ENCODE results near the gene SPNS2. TPM values are rescaled to one million over a fixed set of nuclear protein-coding genes. Genes with fewer than 3 reads are reported as not detected.
A peak's percentile ranks its signal among the peaks of the same experiment; 100 is the strongest.

SPNS2 gene
- total RNA-seq, 2 donors from 2014 or later = 7.2 to 16.8 TPM

DNA sequence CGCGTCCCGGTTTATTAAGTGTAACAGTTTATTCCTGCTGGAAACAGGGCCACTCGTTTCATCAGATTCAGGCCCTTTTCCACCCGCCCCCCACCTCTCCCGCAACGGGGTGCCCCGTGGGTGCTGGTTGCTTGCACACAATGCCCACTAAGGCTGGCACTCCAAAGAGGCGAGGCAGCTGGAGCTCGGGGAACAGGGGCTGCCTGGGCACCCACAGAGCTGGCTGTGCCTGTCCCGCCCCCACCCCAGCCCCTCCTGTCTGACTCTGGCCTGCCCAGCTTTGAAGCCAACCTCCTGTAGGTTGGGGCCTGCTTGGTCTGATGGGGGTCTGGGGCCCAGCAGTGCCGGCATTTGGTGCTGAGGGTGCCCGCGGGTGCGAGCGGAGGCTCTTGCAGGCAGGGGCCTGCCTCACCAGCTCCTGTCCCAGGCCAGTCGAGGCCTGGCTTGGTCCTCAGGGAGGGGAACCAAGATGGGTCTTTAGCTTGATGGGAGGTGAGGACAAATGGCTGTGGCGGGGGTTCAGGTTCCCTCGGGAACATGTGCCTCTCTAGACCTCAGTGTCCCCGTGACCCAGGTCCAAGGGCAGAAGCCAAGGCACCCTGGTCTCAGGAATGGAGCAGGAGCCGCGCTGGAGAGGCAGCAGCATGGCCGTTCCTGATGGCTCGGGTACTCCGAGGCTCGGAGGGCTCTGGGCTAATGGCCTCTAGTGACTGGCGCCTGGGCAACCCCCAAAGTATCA, 36.4 kb downstream of the SPNS2 start:
- Histone ChIP-seq H3K9me3 (no peaks in the 10 kb centered on the region), H3K36me3 (peaks cover 26% of the 10 kb centered on the region), H3K4me3 (no peak overlapping the region), H3K4me1 (peaks cover 0 to 85% of the 10 kb centered on the region in 2 donors), H3K27ac (peak overlapping the region; percentile 49 to 51), H3K27me3 (no peaks in the 10 kb centered on the region)
- TF ChIP-seq, protein P1, sequence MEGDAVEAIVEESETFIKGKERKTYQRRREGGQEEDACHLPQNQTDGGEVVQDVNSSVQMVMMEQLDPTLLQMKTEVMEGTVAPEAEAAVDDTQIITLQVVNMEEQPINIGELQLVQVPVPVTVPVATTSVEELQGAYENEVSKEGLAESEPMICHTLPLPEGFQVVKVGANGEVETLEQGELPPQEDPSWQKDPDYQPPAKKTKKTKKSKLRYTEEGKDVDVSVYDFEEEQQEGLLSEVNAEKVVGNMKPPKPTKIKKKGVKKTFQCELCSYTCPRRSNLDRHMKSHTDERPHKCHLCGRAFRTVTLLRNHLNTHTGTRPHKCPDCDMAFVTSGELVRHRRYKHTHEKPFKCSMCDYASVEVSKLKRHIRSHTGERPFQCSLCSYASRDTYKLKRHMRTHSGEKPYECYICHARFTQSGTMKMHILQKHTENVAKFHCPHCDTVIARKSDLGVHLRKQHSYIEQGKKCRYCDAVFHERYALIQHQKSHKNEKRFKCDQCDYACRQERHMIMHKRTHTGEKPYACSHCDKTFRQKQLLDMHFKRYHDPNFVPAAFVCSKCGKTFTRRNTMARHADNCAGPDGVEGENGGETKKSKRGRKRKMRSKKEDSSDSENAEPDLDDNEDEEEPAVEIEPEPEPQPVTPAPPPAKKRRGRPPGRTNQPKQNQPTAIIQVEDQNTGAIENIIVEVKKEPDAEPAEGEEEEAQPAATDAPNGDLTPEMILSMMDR (IDR thresholded peaks at IDR 0.05) = no peak
- no peak for DNase-seq (ENCODE audit: low spot score)

DNA sequence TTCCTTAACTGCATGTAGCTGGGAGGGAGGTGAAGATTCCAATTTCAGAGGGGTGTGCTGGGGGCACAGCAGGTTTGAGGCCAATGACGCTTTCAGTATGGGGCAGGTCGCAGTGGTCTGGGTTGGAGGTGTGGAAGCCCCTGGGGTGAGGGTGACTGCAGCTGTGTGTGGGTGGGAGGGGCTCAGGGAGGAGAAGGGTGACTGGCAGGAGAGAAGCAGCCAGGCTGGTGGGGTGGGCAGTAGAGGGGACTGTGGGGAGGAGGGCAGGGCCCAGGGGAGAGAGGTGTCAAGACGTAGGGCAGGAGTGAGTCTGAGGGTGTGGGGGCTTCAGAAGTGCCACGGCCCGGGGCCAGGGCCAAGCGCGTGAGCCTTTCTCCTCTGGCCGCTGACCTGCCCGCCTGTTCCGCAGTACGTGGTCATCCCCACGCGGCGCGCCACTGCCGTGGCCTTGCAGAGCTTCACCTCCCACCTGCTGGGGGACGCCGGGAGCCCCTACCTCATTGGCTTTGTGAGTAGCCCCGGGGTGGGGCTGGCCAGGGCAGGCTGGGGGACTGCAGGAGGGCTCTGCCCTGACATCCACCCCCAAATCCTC, 37.1 kb downstream of the SPNS2 start:
- Histone ChIP-seq H3K4me1 (peaks cover 0 to 84% of the 10 kb centered on the region in 2 donors), H3K36me3 (peaks cover 31% of the 10 kb centered on the region), H3K27ac (peak overlapping the region; percentile 26 to 54), H3K9me3 (no peaks in the 10 kb centered on the region), H3K4me3 (peak overlapping the region in 1 of 2 donors; percentile 0), H3K27me3 (no peaks in the 10 kb centered on the region)
- TF ChIP-seq, protein P1 (IDR thresholded peaks at IDR 0.05) = no peak
- DNase-seq (ENCODE audit: low spot score) = no peak

DNA sequence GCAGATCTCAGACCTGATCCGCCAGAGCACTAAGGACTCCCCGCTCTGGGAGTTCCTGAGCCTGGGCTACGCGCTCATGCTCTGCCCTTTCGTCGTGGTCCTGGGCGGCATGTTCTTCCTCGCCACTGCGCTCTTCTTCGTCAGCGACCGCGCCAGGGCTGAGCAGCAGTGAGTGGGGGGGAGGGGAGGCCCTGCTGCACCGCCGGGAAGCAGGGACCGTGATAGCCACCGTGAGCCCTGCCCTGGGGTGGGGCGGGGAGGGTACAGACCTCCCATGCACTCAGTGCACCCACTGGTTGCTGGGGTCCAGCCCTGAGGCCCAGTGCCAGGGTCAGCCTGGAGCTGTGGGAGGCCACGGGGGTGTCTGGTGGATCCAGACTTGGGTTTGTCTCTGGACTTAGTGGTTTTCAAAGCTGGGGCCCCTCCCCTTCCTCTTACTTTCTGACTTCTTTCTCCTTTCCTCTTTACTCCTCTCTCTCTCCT, 37.6 kb downstream of the SPNS2 start:
- Histone ChIP-seq H3K27ac (peak overlapping the region; percentile 26 to 54), H3K27me3 (no peaks in the 10 kb centered on the region), H3K4me1 (peaks cover 0 to 79% of the 10 kb centered on the region in 2 donors), H3K36me3 (peaks cover 37% of the 10 kb centered on the region), H3K4me3 (peak overlapping the region in 1 of 2 donors; percentile 0), H3K9me3 (no peaks in the 10 kb centered on the region)
- DNase-seq (ENCODE audit: low spot score) = no peak
- TF ChIP-seq, protein P1 (IDR thresholded peaks at IDR 0.05) = no peak

DNA sequence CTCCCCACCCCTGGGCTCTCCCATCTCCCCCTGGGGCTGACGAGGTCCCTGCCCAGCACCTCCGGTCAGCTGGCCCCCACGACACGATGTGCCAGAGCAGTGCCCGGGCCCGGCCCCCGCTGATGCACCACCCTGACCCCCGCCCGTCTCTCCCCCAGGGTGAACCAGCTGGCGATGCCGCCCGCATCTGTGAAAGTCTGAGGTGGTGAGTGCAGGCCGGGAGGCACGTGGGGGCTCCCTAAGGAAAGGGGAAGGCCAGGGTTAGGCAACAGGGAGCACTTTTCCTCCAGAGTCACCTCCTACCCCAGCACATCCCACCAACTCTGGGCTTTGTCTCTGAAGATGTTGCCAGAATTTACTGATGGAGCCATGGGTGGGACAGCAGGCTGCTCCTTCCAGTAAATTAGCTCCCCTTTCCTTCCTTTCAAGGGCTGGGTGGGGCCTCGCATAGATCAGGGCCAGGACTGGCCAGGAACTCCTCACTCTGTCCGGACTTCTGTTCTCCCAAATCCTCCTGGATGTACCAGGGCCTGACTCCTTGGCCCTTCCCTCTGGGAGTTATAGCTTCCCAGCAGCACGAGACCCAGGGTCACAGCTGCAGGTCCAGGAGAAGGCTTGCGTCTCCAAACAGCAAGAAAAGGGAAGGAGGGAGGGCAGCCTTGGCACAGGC, 38.2 kb downstream of the SPNS2 start:
- DNase-seq (ENCODE audit: low spot score) = peak; percentile 73

DNA sequence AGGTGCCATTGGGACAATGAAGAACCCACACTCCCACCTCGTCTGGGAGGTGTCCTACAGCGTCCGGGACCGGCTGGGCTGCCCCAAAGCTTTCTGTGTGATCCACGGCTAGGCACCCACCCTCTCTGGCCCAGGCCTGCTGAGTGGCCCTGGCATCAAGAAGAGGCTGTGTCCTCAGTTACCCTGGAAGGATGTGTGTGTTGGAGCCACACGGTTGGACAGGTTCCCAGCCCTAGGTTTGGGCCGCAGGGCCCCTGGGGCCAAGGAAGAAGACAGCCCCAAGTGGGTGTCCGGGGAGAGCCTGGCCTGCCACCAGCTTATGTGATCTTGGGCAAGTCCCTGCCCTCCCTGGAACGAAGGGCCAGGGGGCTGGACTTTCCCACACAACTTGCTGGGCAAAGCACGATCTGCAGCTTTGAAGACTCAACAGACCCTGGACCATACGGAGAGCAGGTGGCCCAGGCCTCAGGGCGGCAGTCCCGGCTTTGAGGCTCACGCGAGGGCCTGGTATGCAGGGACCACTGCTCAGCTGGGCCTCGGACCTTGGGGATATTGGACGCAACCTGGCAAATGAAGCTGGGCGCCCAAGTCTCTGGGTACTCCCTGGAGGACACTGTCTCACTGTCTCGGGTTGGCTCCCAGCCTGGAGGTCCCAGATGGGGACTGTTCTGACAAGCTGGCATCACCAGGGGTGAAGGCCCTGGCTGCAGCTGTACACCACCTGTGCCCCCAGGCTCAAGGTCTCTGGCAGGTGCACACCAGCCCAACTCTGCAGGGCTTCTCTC, 39.0 kb downstream of the SPNS2 start:
- no peak for DNase-seq (ENCODE audit: low spot score)
- TF ChIP-seq, protein P1 (IDR thresholded peaks at IDR 0.05) = no peak
- H3K36me3 ChIP-seq = peaks cover 50% of the 10 kb centered on the region
- H3K4me1 ChIP-seq = peaks cover 0 to 84% of the 10 kb centered on the region in 2 donors
- no peaks in the 10 kb centered on the region for H3K9me3 ChIP-seq
- H3K27ac ChIP-seq = peak overlapping the region; percentile 54 to 56
- no peak overlapping the region for H3K4me3 ChIP-seq
- H3K27me3 ChIP-seq = no peaks in the 10 kb centered on the region

More for the DNA sequence above, 38.2 kb downstream of the SPNS2 start:
- H3K36me3 ChIP-seq = peaks cover 42% of the 10 kb centered on the region
- H3K4me1 ChIP-seq = peaks cover 0 to 84% of the 10 kb centered on the region in 2 donors
- peak overlapping the region in 1 of 2 donors; percentile 0 for H3K4me3 ChIP-seq
- no peaks in the 10 kb centered on the region for H3K27me3 ChIP-seq
- peak overlapping the region; percentile 54 to 56 for H3K27ac ChIP-seq
- TF ChIP-seq, protein P1 (IDR thresholded peaks at IDR 0.05) = no peak
- no peaks in the 10 kb centered on the region for H3K9me3 ChIP-seq

All from right atrium auricular region (tissue), 2 donors.